GM21423 (cell line): ENCODE results near the gene IRF9.

ENCODE experiments used
- ATAC-seq: cut with Tn5 transposase; IDR thresholded peaks from one replicate; pipeline ENCODE4 v1.9.1; 2021; ENCODE audit warnings: mild to moderate bottlenecking, moderate library complexity; ENCODE audit not compliant: unreplicated experiment

IRF9 gene

DNA sequence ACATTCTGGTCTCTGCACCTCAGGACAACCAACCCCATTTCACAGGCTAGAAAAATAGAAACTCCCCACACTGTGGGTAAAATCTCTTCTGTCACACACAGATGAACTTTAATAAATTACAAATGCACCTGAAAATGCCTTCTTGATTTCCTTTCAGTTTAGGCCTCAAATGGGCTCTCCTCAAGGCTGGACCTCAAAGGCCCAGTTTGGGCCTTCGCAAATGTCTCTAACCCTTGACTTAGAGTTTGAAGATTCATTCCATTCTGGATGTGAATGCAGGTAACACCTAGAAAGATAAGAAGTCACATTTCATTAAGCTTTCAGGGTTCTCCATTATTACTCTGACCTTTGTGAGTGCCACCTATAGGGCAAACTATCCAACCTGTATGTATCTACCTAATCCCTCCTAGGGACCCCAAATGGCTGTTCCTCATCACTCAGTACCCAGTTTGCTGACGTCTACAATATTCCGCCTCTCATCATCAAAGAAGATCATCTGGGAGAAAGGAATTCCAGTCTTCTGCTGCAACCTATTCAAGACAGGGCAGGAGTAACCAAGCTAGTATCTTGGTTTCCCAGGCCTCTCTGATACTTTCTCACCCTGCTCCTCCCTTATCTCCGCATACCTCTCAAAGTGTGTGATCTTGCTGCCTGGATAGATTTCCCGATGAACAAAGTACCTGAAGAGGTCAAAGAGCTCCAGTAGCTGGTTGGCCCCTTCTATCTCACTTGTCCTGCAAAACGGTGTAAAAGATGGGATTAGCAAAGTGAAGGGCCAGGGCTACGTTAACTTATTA is 53.0 kb downstream of the IRF9 start:
- no peak for ATAC-seq

- ATAC-seq = peak; percentile 65
Observed at GRCh38 chr14:24215495-24216344, 54.7 kb downstream of the IRF9 start, which contains the start of gene MDP1. TSS of gene MDP1 (minus strand) at chr14:24216066. CDS start at chr14:24215955, 111 bp downstream.
